ENCODE measurements around the gene RTP5. TPM values are rescaled to one million over a fixed set of nuclear protein-coding genes. Genes with fewer than 3 reads are reported as not detected.
A peak's percentile ranks its signal among the peaks of the same experiment; 100 is the strongest.

RTP5 gene
- total RNA-seq, 1 experiment from 2014 or later = not detected

DNA sequence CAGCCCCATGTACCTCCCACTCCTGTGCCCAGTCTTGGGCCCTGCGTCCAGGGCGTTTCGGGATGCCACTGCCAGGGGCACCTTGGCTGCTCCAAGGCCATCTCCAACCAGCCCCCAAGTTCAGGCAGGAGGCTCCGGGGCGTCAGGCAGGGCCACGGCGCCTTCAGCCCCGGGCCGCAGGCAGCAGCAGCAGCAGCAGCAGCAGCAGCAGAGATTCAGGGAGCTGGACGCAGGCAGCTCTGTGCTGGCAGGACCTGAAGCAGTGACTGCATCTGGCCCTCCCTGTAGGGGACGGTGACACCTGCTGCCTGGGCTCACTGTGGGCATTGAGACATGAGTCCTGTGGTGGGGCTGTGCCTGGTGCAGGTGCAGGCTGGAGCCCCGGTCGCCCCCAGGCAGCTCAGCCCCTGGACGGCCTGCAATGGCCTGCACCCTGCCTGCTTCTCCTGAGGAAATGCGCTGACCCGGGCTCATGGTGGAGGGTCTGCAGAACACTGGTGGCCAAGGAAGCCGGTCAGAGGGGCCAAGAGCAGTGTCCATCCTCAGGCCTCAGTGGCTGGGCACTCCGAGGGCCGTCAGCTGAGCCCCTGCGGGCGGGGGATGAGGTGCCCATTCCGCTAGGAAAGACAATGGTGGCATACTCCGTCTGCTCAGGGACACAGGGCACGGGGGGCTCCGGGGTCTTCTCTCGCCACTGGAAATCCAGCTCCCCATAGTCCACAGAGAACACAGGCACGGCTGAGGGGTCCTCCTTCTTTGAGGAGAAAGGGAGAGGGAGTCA lies 18.8 kb upstream of the RTP5 start:
- Histone ChIP-seq H3K9me3 (replicated peaks) (no peaks in the 10 kb centered on the region), H3K4me3 (no peak overlapping the region), H3K27ac (no peak overlapping the region), H3K27me3 (replicated peaks) (0 out of 2 replicates have a peak, but pooled peaks cover 3% of the 10 kb centered on the region), H3K4me1 (replicated peaks) (peaks cover 17% of the 10 kb centered on the region), H3K36me3 (no peaks in the 10 kb centered on the region)
- peak in 1 of 2 experiments; percentile 37 for DNase-seq (ENCODE audit: low read depth in 1 of 2, low spot score in 2 of 2)

DNA sequence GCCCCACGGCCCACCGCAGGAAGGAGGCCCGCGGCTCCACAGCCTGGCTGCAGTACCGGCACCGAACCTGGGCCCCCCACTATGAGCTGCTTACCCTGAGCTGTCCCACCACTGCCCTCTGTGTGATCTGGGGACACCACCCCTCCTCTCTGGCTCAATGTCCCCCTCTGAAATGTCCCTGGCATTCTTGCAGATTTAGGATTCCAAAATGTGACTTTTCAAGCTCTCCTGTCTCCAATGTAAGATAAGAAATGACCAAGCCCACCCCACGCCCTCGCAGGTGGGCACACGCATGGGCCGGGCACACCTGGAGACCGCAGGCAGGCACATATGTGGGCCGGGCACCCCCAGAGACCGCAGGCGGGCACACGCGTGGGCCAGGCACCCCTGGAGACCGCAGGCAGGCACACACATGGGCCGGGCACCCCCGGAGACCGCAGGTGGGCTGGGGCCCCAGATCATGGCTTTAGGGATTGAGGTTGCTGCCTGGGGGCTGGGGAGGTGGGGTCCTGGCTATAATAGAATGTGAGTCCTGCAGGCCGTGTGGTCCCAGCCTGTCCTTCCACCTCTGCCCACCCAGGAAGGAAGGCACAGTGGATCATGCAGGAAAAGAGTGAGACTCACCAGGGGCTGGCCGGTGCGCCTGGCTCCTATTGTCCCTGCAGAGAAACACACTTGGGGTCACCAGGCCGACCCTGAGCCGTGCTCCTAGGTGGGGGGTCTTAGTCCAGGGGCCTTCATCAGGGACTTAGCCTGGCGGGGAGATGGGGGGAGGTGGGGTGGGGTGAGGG lies 18.0 kb upstream of the RTP5 start:
- Histone ChIP-seq H3K36me3 (no peaks in the 10 kb centered on the region), H3K4me3 (no peak overlapping the region), H3K4me1 (replicated peaks) (peaks cover 17% of the 10 kb centered on the region), H3K27ac (no peak overlapping the region), H3K27me3 (replicated peaks) (no peaks in the 10 kb centered on the region), H3K9me3 (replicated peaks) (no peaks in the 10 kb centered on the region)
- peak in 1 of 2 experiments; percentile 41 for DNase-seq (ENCODE audit: low read depth in 1 of 2, low spot score in 2 of 2)

DNA sequence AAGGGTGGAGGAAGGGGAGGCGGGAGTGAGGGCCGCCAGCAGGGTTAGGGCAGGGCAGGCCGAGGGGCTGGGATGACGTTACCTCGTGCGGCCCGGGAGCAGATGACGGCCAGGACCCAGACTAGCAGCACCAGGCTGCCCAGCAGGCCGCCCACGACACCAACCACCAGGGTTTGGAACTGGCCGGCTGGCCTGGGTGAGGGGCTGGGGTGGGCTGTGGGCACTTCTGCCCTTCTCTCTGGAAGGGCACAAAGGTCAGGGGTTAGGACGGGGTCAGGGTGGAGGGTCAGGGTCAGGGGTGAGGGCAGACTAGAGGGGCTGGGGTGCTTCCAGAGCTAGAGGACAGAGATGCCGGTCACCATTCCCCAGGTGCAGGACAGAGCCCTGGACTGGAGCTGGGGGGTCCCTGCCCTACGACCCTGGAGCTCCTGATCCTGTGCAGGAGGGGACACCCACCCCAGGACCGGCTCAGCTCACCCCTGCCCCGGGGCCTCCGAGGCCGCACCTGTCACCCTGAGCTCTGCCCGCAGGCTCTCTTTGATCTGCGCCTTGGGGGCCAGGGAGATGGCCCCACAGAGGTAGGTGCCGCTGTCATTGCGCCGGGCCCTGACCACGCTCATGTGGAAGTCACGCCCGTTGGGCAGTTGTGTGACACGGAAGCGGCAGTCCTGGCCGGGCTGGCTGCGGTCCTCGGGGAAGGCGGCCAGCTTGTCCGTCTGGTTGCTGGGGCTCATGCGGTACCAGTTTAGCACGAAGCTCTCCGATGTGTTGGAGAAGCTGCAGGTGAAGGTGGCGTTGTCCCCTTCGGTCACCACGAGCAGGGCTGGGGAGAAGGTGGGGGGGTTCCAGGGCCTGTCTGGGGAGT lies 17.2 kb upstream of the RTP5 start:
- H3K9me3 ChIP-seq (replicated peaks) = no peaks in the 10 kb centered on the region
- H3K36me3 ChIP-seq = no peaks in the 10 kb centered on the region
- peaks cover 17% of the 10 kb centered on the region for H3K4me1 ChIP-seq (replicated peaks)
- no peak overlapping the region for H3K4me3 ChIP-seq
- no peaks in the 10 kb centered on the region for H3K27me3 ChIP-seq (replicated peaks)
- no peak overlapping the region for H3K27ac ChIP-seq
- DNase-seq (ENCODE audit: low read depth in 1 of 2, low spot score in 2 of 2) = peak in 1 of 2 experiments; percentile 44

DNA sequence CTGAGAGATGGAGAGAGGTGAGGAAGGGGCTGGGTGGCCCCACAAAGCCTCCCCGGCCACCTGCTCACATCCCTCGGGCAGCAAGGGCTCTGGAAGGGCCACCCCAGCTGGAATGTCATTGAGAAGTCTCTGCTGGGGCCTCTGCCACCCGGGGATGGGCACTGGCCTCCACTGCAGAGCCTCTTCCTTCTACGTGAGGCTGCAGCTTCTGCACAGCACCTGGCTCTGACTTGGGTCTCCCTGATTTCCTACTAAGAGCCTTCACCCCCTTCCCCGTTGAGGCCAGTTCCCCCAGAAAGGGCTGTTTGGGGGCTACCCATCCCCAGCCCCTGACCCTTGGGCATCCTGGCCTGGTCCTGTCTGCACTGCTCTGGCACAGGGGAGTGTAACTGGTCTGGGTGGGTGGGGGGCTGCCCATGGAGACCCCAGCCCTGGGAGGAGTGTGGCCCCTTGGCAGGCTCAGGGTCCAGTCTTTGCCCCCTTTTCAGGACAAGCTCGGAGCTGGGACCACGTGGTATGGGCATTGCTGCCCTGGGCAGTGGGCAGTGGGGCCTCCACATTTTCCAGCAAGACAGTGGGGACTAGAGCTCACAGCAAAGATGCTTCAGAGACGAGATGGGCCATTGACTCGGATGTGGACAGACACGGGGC lies 16.4 kb upstream of the RTP5 start:
- no peaks in the 10 kb centered on the region for H3K27me3 ChIP-seq (replicated peaks)
- peak in 1 of 2 experiments; percentile 41 for DNase-seq (ENCODE audit: low read depth in 1 of 2, low spot score in 2 of 2)
- H3K36me3 ChIP-seq = no peaks in the 10 kb centered on the region
- no peak overlapping the region for H3K27ac ChIP-seq
- H3K9me3 ChIP-seq (replicated peaks) = no peaks in the 10 kb centered on the region
- H3K4me1 ChIP-seq (replicated peaks) = peaks cover 17% of the 10 kb centered on the region
- H3K4me3 ChIP-seq = no peak overlapping the region

DNA sequence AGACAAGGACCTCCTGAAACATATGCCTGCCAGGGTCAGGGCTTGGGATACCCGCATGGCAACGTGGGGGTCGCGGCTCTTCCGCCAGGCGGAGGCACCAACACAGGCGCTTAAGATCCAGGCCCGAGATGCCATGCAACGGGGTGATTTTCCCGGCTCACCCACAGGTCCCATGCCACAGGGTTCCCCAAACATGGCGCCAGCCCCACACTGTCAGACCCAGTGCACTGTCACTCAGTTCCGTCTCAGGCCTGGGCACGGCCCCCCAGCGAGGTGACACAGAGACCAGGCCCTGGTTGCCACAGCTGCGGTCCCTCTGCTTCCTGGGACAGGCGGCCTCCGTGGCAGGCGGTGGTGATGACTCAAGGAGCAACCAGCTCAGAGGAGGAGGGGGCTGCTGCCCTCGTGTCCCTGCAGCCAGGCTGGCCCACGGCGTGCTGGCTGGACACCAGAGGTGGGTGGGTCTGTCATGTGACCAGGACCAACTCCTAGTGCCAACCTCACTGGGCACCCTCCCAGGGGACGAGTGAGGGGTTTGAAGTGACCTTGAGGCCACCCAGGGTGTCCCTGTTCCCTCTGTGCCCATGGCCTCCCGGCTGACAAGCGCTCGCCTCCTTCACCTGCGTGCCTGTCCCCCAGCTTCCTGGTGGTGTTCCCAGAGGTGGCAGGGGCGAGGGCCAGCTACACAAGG lies 15.7 kb upstream of the RTP5 start:
- H3K27ac ChIP-seq = no peak overlapping the region
- H3K4me3 ChIP-seq = no peak overlapping the region
- H3K27me3 ChIP-seq (replicated peaks) = no peaks in the 10 kb centered on the region
- DNase-seq (ENCODE audit: low read depth in 1 of 2, low spot score in 2 of 2) = peak; percentile 48 to 79
- no peaks in the 10 kb centered on the region for H3K36me3 ChIP-seq
- peaks cover 17% of the 10 kb centered on the region for H3K4me1 ChIP-seq (replicated peaks)
- no peaks in the 10 kb centered on the region for H3K9me3 ChIP-seq (replicated peaks)

DNA sequence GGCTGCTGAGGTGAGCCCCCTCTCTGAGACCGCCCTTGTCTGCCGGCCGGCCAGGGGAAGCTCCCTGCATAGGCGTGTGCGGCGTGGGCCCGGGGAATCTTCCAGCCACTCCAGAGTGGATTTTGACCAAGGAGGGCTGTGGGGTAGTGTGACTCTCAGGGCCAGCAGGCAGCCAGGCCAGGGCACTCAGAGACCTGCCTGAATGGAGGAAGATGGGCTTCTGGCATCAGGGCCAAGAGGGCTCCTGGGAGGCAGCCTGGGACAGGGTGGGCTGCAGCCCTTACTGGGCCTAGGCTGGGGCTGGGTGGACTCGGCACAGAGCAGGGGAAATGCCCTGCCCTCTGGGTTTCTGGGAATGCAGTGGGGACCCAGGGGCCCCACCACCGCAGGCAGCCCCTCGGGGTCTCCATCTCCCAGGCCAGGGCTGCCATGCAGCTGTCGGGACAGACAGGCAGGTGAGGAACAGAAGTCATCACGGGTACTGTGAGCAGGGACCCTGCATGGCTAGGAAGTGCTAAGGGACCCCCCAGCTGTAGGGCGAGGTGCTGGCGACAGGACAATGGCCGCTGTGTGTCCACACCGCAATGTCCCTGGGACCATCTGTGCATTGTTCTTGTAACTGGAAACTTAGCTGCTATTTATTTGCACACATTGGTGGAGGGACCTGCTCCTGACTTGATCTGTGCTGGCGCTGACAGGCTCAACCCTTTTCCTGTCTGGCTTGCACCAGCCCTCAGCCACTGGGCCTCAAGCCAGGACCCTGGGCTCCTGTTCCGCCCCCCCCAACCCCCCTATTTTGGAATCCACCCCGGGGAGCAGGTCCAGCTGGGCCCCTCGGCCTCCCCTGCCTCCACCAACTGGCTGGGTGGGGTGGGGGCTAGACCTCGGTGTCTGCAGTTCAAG lies 14.9 kb upstream of the RTP5 start:
- Histone ChIP-seq H3K36me3 (no peaks in the 10 kb centered on the region), H3K4me3 (no peak overlapping the region), H3K9me3 (replicated peaks) (no peaks in the 10 kb centered on the region), H3K27ac (no peak overlapping the region), H3K4me1 (replicated peaks) (peaks cover 21% of the 10 kb centered on the region), H3K27me3 (replicated peaks) (no peaks in the 10 kb centered on the region)
- no peak for DNase-seq (ENCODE audit: low read depth in 1 of 2, low spot score in 2 of 2)

DNA sequence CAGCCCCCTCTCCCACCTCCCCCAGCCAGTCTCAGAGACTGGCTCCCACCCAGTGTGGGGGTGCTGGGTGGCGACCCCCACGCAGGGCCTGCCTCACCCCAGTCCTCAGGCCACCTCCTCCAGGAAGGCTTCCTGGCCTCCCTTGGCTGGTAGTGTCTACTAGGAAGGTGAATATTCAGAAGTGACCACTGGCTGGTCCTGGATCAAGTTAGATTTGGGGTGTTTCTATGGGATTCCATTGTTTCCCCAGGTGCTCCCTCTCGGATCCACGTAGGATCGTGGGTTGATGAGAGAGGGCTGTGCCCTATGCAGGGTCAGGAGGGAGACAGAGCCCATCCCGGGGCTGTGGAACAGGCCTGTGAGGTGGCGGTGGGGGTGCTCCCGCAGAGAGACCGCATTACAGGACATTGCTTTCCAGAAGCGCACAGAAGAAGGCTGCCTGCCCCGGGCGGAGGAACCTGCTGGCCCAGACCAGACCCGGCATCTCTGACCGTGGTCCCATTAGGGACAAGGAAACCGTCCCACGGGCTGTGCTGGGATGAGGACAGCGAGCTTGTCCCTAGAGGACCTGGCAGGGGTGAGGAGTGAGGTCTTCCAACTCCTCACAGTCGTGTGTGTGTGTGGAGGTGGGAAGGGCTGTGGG lies 14.2 kb upstream of the RTP5 start:
- Histone ChIP-seq H3K9me3 (replicated peaks) (no peaks in the 10 kb centered on the region), H3K27me3 (replicated peaks) (no peaks in the 10 kb centered on the region), H3K4me3 (no peak overlapping the region), H3K36me3 (no peaks in the 10 kb centered on the region), H3K4me1 (replicated peaks) (peaks cover 26% of the 10 kb centered on the region), H3K27ac (no peak overlapping the region)
- DNase-seq (ENCODE audit: low read depth in 1 of 2, low spot score in 2 of 2) = no peak

DNA sequence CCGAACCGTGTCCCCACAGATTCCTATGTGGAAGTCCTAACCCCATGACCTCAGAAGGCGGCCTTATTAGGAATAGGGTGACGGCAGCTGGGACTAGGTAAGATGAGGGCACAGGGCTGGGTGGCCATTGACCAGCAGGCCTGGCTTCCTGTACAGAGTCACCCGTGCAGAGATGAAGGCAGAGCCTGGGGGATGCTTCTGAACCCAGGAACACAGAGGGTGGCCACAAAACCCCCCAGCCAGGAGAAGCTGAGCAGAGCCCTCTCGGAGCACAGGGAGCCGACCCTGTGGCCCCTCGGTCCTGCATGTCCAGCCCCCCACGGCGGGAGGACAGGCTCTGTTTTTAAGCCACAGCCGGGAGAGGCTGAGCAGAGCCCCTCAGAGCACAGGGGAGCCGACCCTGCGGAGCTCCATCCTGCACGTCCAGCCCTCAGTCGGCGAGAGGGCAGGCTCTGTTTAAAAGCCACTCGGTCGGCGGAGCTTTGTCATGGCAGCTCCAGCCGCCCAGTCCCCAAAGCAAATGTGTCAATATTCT lies 13.6 kb upstream of the RTP5 start:
- no peak for DNase-seq (ENCODE audit: low read depth in 1 of 2, low spot score in 2 of 2)
- no peak overlapping the region for H3K27ac ChIP-seq
- H3K9me3 ChIP-seq (replicated peaks) = no peaks in the 10 kb centered on the region
- no peak overlapping the region for H3K4me3 ChIP-seq
- peaks cover 26% of the 10 kb centered on the region for H3K4me1 ChIP-seq (replicated peaks)
- H3K36me3 ChIP-seq = no peaks in the 10 kb centered on the region
- no peaks in the 10 kb centered on the region for H3K27me3 ChIP-seq (replicated peaks)

DNA sequence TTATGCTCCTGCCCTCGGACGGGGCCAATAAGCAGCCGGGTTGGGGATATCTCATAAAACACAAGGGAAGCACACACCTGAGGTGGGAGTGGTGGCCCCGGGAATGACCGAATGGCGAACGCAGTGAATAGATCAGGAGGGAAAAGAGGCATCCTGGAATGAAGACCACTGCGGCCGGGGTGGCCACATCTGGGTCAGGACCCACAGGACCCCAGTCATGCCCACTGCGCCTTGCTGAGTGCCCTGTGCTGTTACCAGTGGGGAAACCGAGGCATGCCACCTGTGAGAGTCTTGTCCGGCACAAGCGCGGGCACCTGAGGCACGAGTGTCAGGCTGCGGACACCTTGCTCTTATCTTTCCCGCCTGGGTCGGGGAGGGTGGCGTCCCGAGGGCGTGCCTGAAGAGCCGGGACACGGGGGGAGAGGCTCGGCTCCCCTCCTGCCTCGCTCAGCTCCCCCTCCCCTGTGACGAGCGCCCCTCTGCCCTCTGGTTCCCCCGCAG lies 12.4 kb upstream of the RTP5 start:
- Histone ChIP-seq H3K27me3 (replicated peaks) (no peaks in the 10 kb centered on the region), H3K27ac (no peak overlapping the region), H3K9me3 (replicated peaks) (no peaks in the 10 kb centered on the region), H3K4me3 (no peak overlapping the region), H3K4me1 (replicated peaks) (peaks cover 26% of the 10 kb centered on the region), H3K36me3 (no peaks in the 10 kb centered on the region)
- no peak for DNase-seq (ENCODE audit: low read depth in 1 of 2, low spot score in 2 of 2)

DNA sequence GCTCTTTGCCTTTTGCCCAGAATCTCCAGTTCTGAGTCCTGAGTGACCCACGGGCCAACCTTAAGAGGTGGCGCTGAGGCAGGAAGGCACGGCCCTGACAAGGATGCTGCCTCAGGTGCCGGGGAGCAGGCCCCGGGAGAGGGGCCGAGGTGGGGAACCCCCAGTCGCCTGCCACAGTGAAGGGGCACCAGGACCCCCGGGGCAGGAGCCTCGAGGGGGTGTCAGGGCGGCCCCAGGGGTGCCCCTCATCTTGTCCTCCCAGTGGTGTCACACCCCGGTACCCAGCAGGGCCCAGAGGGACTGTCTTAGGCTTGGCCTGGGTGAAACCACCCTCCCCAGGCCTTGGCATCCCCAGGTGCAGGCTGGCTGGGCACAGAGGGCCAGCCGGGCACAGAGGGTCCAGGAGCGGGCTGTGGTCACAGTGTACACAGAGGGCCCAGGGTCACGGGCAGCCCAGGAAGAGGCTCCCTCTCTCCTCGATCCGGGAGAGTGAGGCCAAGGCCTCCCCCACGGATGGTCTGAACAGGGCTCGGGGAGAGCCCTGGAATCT lies 11.9 kb upstream of the RTP5 start:
- Histone ChIP-seq H3K4me3 (no peak overlapping the region), H3K27me3 (replicated peaks) (no peaks in the 10 kb centered on the region)

More for the DNA sequence above, 11.9 kb upstream of the RTP5 start:
- no peak for DNase-seq (ENCODE audit: low read depth in 1 of 2, low spot score in 2 of 2)
- Histone ChIP-seq H3K36me3 (no peaks in the 10 kb centered on the region), H3K4me1 (replicated peaks) (peaks cover 26% of the 10 kb centered on the region), H3K27ac (no peak overlapping the region), H3K9me3 (replicated peaks) (no peaks in the 10 kb centered on the region)

All from SJSA1 (cell line).